Transverse colon (tissue), 4 donors: Measurements from ENCODE around the gene SFRP5. TPM values are rescaled to one million over a fixed set of nuclear protein-coding genes. Genes with fewer than 3 reads are reported as not detected.

ENCODE experiments used
- DNase-seq: peaks from one replicate; pipeline ENCODE4 v3.0.0-alpha.2; 2019
- H3K27ac ChIP-seq, 4 donors: fragments of 200-600 bp; sonication (generic); 2 replicates each; pipeline ENCODE4 v1.5.1; 2016 to 2018; ENCODE audit warnings: inconsistent platforms in 4 of 4
- H3K27me3 ChIP-seq: fragments of 200-600 bp; sonication (generic); 2 replicates; pipeline ENCODE4 v1.5.1; 2017; ENCODE audit warnings: inconsistent platforms
- H3K36me3 ChIP-seq, 4 donors: fragments of 200-600 bp; sonication (generic); 2 replicates each; pipeline ENCODE4 v1.5.1; 2017 to 2019; ENCODE audit warnings: inconsistent platforms in 4 of 4
- H3K4me1 ChIP-seq, 4 donors: fragments of 200-600 bp; sonication (generic); 2 replicates each; pipeline ENCODE4 v1.5.1; 2017 to 2020; ENCODE audit warnings: inconsistent platforms in 4 of 4
- H3K4me3 ChIP-seq, 4 donors: fragments of 200-600 bp; sonication (generic); 1 replicate in 1 of 4; 2 replicates in 3 of 4; pipeline versions ENCODE4 v1.5.1 to v1.6.1; 2017 to 2019; ENCODE audit warnings: inconsistent platforms in 4 of 4
- H3K9me3 ChIP-seq, 2 donors: fragments of 200-600 bp; sonication (generic); 2 replicates each; pipeline ENCODE4 v1.5.1; 2017 to 2019; ENCODE audit warnings: inconsistent platforms in 2 of 2
- CTCF ChIP-seq, 5 experiments: fragments of 200-600 bp in 3 of 5; fragments of 450-650 bp in 2 of 5; sonication (generic) in 3 of 5; IDR thresholded peaks; 1 replicate in 2 of 5; 2 replicates in 3 of 5; pipeline ENCODE4 v1.5.1; 2016 to 2017; ENCODE audit warnings: antibody characterized with exemption in 5 of 5, inconsistent platforms in 3 of 5, mild to moderate bottlenecking in 2 of 5, moderate library complexity in 1 of 5
- EP300 ChIP-seq: sonication (generic); formaldehyde crosslinking; IDR thresholded peaks from one replicate; pipeline ENCODE4 v1.6.1; 2017; ENCODE audit warnings: antibody characterized with exemption, low read depth
- POLR2A ChIP-seq: fragments of 450-650 bp; IDR thresholded peaks from one replicate; pipeline ENCODE4 v1.6.1; 2016; ENCODE audit warnings: antibody characterized with exemption, mild to moderate bottlenecking, moderate library complexity
- POLR2AphosphoS5 ChIP-seq, 3 donors: sonication (generic); formaldehyde crosslinking; IDR thresholded peaks; one replicate each; pipeline ENCODE4 v1.6.1; 2016; ENCODE audit warnings: antibody characterized with exemption in 3 of 3
- WGBS, 2 donors: methylation state at CpG; one replicate each; pipeline ENCODE4 v1.1.5; 2018; ENCODE audit warnings: low coverage in 1 of 2; 5-methylcytosine and 5-hydroxymethylcytosine counted together
- in situ Hi-C, 4 donors: fragments of 200-750 bp; cut with MboI; loops; one replicate each; pipeline versions ENCODE4 v1.15.0 to v1.15.1; 2017; ENCODE audit warnings: low sequenced_read_pairs in 3 of 4, low pct_ligation_motif_present in 1 of 4, low pct_unique_long_range_greater_than_20kb in 1 of 4
- intact Hi-C: fragments of 100-400 bp; cut with DNase I; formaldehyde crosslinking; loops from one replicate; pipeline ENCODE4 v1.15.1; 2023; ENCODE audit warnings: low total_unique reads
- total RNA-seq, 4 donors: library from RNA; depleted of rRNA; stranded (reverse); fragments of >200 nt; gene quantifications; one replicate each; pipeline ENCODE4 v1.1.0, GENCODE V29; 2016

SFRP5 gene
- total RNA-seq, 4 donors from 2014 or later: 3.8 to 10.1 (median 5.8) TPM

- DNase-seq: no peak
- 57% methylated on average over 1 of the region's 1 CpG; no CpG with 5 or more reads in 1 of the 2 donors for WGBS, 2 donors
- no peak overlapping the region for H3K4me3 ChIP-seq
- H3K27ac ChIP-seq: no peak overlapping the region
- in situ Hi-C loops (loop anchor here in 2 of 4 donors (10.0 to 25.0 kb wide), 2 partner anchors 76 to 238 kb away; partner anchors contain the start of gene CRTAC1 (in 1 of the 2)), intact Hi-C loops (no loop called here)
- H3K4me1 ChIP-seq: no peaks in the 10 kb centered on the region
- no peaks in the 10 kb centered on the region for H3K36me3 ChIP-seq
- peaks cover 5% of the 10 kb centered on the region for H3K27me3 ChIP-seq
- peaks cover 0 to 7% of the 10 kb centered on the region in 2 donors for H3K9me3 ChIP-seq
- TF ChIP-seq POLR2A (no peak), EP300 (no peak), POLR2AphosphoS5 (IDR thresholded peaks at IDR 0.05) (no peak), CTCF (IDR thresholded peaks at IDR 0.05) (no peak)
Observed at GRCh38 chr10:97798958-97799610, 27.3 kb upstream of the SFRP5 start.

- Histone ChIP-seq H3K27me3 (peaks cover 5% of the 10 kb centered on the region), H3K36me3 (no peaks in the 10 kb centered on the region), H3K27ac (no peak overlapping the region), H3K4me3 (no peak overlapping the region), H3K4me1 (no peaks in the 10 kb centered on the region), H3K9me3 (peaks cover 0 to 7% of the 10 kb centered on the region in 2 donors)
- no peak for TF ChIP-seq CTCF (IDR thresholded peaks at IDR 0.05)
- no peak for TF ChIP-seq POLR2A
- no peak for TF ChIP-seq POLR2AphosphoS5 (IDR thresholded peaks at IDR 0.05)
- TF ChIP-seq EP300: no peak
- in situ Hi-C loops: loop anchor here in 2 of 4 donors (10.0 to 25.0 kb wide), 2 partner anchors 78 to 241 kb away; partner anchors contain the start of gene CRTAC1 (in 1 of the 2)
- no peak for DNase-seq
- 33 to 34% methylated on average over 3 of the region's 3 CpGs for WGBS, 2 donors
- intact Hi-C loops: no loop called here
Observed at GRCh38 chr10:97796651-97797050, 24.9 kb upstream of the SFRP5 start.

DNA sequence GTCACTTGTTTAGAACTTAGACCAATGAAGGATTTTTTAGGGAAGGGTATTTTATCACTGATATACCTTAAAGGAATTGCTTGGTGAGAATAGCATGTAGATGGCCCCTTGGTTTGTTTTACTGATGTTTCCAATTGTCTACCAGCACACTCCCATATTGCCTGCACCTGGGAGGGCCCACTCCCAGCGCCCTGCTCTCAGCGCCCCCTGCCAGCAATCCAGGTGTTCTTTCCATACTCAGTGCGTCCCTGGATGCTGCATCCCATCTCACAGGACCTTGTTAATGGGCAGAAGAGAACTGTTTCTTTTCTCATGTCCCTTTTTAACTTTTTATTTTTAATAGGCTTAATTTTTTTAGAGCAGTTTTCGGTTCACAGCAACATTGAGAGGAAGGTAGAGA, 24.1 kb upstream of the SFRP5 start:
- Histone ChIP-seq H3K4me3 (no peak overlapping the region), H3K9me3 (peaks cover 0 to 7% of the 10 kb centered on the region in 2 donors), H3K27ac (no peak overlapping the region), H3K36me3 (no peaks in the 10 kb centered on the region), H3K4me1 (no peaks in the 10 kb centered on the region), H3K27me3 (peaks cover 9% of the 10 kb centered on the region)
- in situ Hi-C loops (loop anchor here in 2 of 4 donors (10.0 to 25.0 kb wide), 2 partner anchors 79 to 241 kb away; partner anchors contain the start of gene CRTAC1 (in 1 of the 2)), intact Hi-C loops (no loop called here)
- WGBS, 2 donors: 64 to 70% methylated on average over 2 to 4 of the region's 4 CpGs
- TF ChIP-seq EP300: no peak
- TF ChIP-seq POLR2A: no peak
- TF ChIP-seq POLR2AphosphoS5 (IDR thresholded peaks at IDR 0.05): no peak
- no peak for TF ChIP-seq CTCF (IDR thresholded peaks at IDR 0.05)
- DNase-seq: no peak

- H3K36me3 ChIP-seq: no peaks in the 10 kb centered on the region
- H3K27me3 ChIP-seq: peaks cover 19% of the 10 kb centered on the region
- no peak overlapping the region for H3K27ac ChIP-seq
- peaks cover 0 to 7% (median 6%) of the 10 kb centered on the region in 4 donors for H3K4me1 ChIP-seq
- H3K9me3 ChIP-seq: no peaks in the 10 kb centered on the region
- no peak overlapping the region for H3K4me3 ChIP-seq
- intact Hi-C loops (no loop called here), in situ Hi-C loops (loop anchor here in 2 of 4 donors (10.0 to 25.0 kb wide), 2 partner anchors 83 to 245 kb away; partner anchors contain the start of gene CRTAC1 (in 1 of the 2))
- peak; percentile 61 for DNase-seq
- peak; percentile 77 to 90 (median 80) for TF ChIP-seq CTCF (IDR thresholded peaks at IDR 0.05)
- no peak for TF ChIP-seq POLR2AphosphoS5 (IDR thresholded peaks at IDR 0.05)
- 24 to 32% methylated on average over 3 to 13 of the region's 13 CpGs for WGBS, 2 donors
Observed at GRCh38 chr10:97791824-97792721, 20.3 kb upstream of the SFRP5 start.
